Ovary (tissue), 3 donors: ENCODE data around the gene NSL1.

Source experiments
- EP300 ChIP-seq: sonication (generic); formaldehyde crosslinking; IDR thresholded peaks from one replicate; pipeline ENCODE4 v1.6.1; 2017; ENCODE audit warnings: antibody characterized with exemption
- POLR2A ChIP-seq: fragments of 450-650 bp; IDR thresholded peaks from one replicate; pipeline ENCODE4 v1.6.1; 2017; ENCODE audit warnings: antibody characterized with exemption, mild to moderate bottlenecking, moderate library complexity
- TF ChIP-seq, protein P1 (sequence below), 3 donors: fragments of 450-650 bp in 2 of 3; fragments of 200-600 bp in 1 of 3; IDR thresholded peaks; one replicate each; pipeline versions ENCODE4 v1.5.1 to v1.8.0; 2016 to 2022; ENCODE audit warnings: antibody characterized with exemption in 3 of 3, mild to moderate bottlenecking in 1 of 3
- donor health status: DM: no; HTN: no; CAD: no.

DNA sequence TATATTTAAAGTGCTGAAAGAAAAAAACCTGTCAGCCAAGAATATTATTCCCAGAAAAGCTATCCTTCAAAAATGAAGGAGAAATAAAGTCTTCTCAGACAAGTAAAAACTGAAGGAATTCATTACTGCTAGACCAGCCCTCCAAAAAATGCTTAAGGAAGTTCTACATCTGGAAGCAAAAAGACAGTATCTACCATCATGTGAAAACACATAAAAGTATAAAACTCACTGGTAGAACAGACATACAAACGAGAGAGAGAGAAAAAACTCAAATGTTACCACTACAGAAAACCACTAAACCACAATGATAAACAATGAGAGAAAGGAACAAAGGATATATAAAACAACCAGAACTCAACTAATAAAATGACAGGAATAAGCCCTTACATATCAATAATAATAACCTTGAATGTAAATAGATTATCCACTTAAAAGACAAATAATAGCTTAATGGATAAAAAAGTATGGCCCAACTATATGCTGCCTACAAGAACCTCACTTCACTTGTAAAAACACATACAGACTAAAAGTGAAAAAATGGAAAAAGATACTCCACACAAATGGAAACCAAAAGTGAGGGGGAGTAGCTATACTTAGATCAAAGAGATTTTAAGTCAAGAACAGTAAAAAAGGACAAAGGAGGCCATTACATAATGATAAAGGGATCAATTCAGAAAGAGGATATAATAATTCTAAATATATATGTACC is 22.0 kb downstream of the NSL1 start:
- TF ChIP-seq, protein P1, sequence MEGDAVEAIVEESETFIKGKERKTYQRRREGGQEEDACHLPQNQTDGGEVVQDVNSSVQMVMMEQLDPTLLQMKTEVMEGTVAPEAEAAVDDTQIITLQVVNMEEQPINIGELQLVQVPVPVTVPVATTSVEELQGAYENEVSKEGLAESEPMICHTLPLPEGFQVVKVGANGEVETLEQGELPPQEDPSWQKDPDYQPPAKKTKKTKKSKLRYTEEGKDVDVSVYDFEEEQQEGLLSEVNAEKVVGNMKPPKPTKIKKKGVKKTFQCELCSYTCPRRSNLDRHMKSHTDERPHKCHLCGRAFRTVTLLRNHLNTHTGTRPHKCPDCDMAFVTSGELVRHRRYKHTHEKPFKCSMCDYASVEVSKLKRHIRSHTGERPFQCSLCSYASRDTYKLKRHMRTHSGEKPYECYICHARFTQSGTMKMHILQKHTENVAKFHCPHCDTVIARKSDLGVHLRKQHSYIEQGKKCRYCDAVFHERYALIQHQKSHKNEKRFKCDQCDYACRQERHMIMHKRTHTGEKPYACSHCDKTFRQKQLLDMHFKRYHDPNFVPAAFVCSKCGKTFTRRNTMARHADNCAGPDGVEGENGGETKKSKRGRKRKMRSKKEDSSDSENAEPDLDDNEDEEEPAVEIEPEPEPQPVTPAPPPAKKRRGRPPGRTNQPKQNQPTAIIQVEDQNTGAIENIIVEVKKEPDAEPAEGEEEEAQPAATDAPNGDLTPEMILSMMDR (IDR thresholded peaks at IDR 0.05) = no peak
- TF ChIP-seq POLR2A (no peak), EP300 (no peak)
